Measurements from ENCODE around the gene NINL.

NINL gene

DNA sequence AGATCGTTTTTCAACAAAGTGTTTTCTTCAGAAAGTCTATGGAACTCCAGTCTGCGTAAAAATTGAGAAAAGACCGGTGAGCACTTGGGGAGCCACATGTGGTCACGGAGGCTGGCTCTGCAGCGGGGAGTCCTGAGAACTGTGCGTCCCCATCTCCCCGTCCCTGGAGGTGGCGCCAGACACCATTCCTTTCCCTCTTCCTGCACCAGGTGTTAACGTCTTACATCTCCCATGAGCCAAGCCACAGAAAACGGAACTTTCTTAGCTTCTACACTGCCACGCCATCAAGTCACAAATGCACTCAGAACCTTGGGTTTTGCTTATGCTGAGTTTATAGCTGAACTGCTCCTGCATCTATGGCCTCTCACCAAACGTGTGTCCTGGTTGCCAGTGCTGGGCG, 115.3 kb downstream of the NINL start:
- peak; percentile 55 for TF ChIP-seq CTCF (IDR thresholded peaks at IDR 0.05; ENCODE audit: low read depth, low read length, missing control alignments)
- H3K4me3 ChIP-seq (ENCODE audit: low read depth, low read length) = no peak overlapping the region
- DNase-seq (ENCODE audit: low read depth) = peak; percentile 12
- in situ Hi-C loops (cut with HindIII; ENCODE audit: low sequenced_read_pairs) = no loop called here

- DNase-seq (ENCODE audit: low read depth) = no peak
- in situ Hi-C loops (cut with HindIII; ENCODE audit: low sequenced_read_pairs) = no loop called here
- H3K4me3 ChIP-seq (ENCODE audit: low read depth, low read length) = no peak overlapping the region
- no peak for TF ChIP-seq CTCF (IDR thresholded peaks at IDR 0.05; ENCODE audit: low read depth, low read length, missing control alignments)
These were observed 115.8 kb downstream of the NINL start for GRCh38 chr20:25469558-25469957.

- in situ Hi-C loops (cut with HindIII; ENCODE audit: low sequenced_read_pairs) = no loop called here
- no peak overlapping the region for H3K4me3 ChIP-seq (ENCODE audit: low read depth, low read length)
- TF ChIP-seq CTCF (IDR thresholded peaks at IDR 0.05; ENCODE audit: low read depth, low read length, missing control alignments) = no peak
- no peak for DNase-seq (ENCODE audit: low read depth)
These were observed 116.9 kb downstream of the NINL start for GRCh38 chr20:25468126-25469075.

GRCh38 chr20:25467441-25467840, 117.9 kb downstream of the NINL start:
- no peak for TF ChIP-seq CTCF (IDR thresholded peaks at IDR 0.05; ENCODE audit: low read depth, low read length, missing control alignments)
- in situ Hi-C loops (cut with HindIII; ENCODE audit: low sequenced_read_pairs) = no loop called here
- no peak overlapping the region for H3K4me3 ChIP-seq (ENCODE audit: low read depth, low read length)
- no peak for DNase-seq (ENCODE audit: low read depth)

- no peak for TF ChIP-seq CTCF (IDR thresholded peaks at IDR 0.05; ENCODE audit: low read depth, low read length, missing control alignments)
- no peak for DNase-seq (ENCODE audit: low read depth)
- in situ Hi-C loops (cut with HindIII; ENCODE audit: low sequenced_read_pairs) = no loop called here
- H3K4me3 ChIP-seq (ENCODE audit: low read depth, low read length) = no peak overlapping the region
These were observed 118.5 kb downstream of the NINL start for GRCh38 chr20:25466846-25467245.

DNA sequence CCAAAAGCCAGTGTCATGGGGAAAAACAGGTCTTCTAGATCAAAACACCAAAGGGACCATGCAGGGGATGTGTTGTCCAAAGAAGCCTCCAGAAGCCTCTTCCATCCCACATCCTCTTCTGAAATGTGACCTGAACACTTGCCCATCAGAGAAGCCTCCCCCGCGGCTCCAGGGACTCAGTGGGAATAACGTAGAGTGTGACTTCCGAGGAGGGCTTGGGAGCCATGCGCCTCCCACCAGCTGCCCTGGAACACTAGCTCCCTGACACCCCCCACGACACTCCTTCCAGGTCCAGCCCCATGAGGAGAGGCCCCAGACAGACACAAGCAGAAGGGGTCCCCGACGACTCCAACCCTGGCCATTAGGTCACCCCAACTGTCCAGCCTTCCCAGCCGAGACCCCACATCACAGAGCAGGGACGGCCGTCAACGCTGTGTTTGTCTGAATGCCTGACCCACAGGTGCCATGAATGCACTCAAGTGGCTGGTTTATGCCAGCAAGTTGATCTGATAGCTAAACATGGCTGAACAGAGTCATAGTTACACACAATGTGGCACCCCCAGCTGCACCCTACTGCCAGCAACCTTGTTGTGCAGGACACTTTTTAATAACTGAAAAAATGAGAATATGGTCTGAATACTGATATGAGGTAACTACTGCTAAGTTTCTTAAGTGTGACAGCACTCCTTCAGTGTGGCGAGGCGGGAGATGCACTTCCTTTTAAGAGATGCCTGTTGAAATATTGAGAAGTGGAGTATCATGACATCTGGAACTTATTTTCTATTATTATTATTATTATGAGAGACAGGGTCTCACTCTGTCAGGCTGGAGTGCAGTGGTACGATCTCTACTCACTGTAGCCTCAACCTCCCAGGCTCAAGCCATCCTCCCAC, 119.8 kb downstream of the NINL start:
- DNase-seq (ENCODE audit: low read depth) = no peak
- no peak for TF ChIP-seq CTCF (IDR thresholded peaks at IDR 0.05; ENCODE audit: low read depth, low read length, missing control alignments)
- in situ Hi-C loops (cut with HindIII; ENCODE audit: low sequenced_read_pairs) = no loop called here
- H3K4me3 ChIP-seq (ENCODE audit: low read depth, low read length) = no peak overlapping the region
